Tibial nerve (tissue), 4 donors: ENCODE measurements around the gene TXNRD3. TPM values are rescaled to one million over a fixed set of nuclear protein-coding genes. Genes with fewer than 3 reads are reported as not detected.

ENCODE experiments used
- DNase-seq, 2 donors: peaks; one replicate each; pipeline ENCODE4 v3.0.0-alpha.2; 2019; ENCODE audit warnings: low spot score in 2 of 2
- H3K27ac ChIP-seq, 4 donors: fragments of 200-600 bp; sonication (generic) in 3 of 4; one replicate each; pipeline ENCODE4 v1.5.1; 2017 to 2019; ENCODE audit warnings: mild to moderate bottlenecking in 1 of 4
- H3K27me3 ChIP-seq, 2 donors: fragments of 200-600 bp; sonication (generic) in 1 of 2; one replicate each; pipeline versions ENCODE4 v1.5.1 to v1.6.0; 2017 to 2019
- H3K36me3 ChIP-seq, 3 donors: fragments of 200-600 bp; sonication (generic); one replicate each; pipeline ENCODE4 v1.5.1; 2018 to 2019
- H3K4me1 ChIP-seq, 4 donors: fragments of 200-600 bp; sonication (generic) in 3 of 4; one replicate each; pipeline ENCODE4 v1.5.1; 2017 to 2019
- H3K4me3 ChIP-seq, 4 donors: fragments of 200-600 bp; sonication (generic) in 3 of 4; one replicate each; pipeline ENCODE4 v1.5.1; 2017 to 2019; ENCODE audit warnings: mild to moderate bottlenecking in 1 of 4, moderate library complexity in 1 of 4
- H3K9me3 ChIP-seq, 4 donors: fragments of 200-600 bp; sonication (generic) in 3 of 4; one replicate each; pipeline ENCODE4 v1.5.1; 2017 to 2019
- EP300 ChIP-seq, 2 donors: sonication (generic); formaldehyde crosslinking; IDR thresholded peaks; one replicate each; pipeline ENCODE4 v1.6.1; 2017; ENCODE audit warnings: antibody characterized with exemption in 2 of 2, mild to moderate bottlenecking in 1 of 2
- POLR2A ChIP-seq, 2 donors: fragments of 450-650 bp; IDR thresholded peaks; one replicate each; pipeline ENCODE4 v1.6.1; 2017; ENCODE audit warnings: antibody characterized with exemption in 2 of 2, mild to moderate bottlenecking in 2 of 2, moderate library complexity in 2 of 2
- WGBS, 2 donors: methylation state at CpG; one replicate each; pipeline ENCODE4 v1.1.5; 2018; 5-methylcytosine and 5-hydroxymethylcytosine counted together
- total RNA-seq, 4 donors: library from RNA; depleted of rRNA; stranded (reverse); fragments of >200 nt; gene quantifications; one replicate each; pipeline ENCODE4 v1.1.0, GENCODE V29; 2016
- TF ChIP-seq, protein P1 (sequence below), 5 experiments: fragments of 200-600 bp in 3 of 5; fragments of 450-650 bp in 2 of 5; sonication (generic) in 3 of 5; IDR thresholded peaks; one replicate each; pipeline ENCODE4 v1.5.1; 2016 to 2019; ENCODE audit warnings: antibody characterized with exemption in 5 of 5, mild to moderate bottlenecking in 3 of 5, moderate library complexity in 2 of 5

The TXNRD3 gene
- total RNA-seq, 4 donors from 2014 or later, result 18.6 to 33.3 (median 23.3) TPM

DNA sequence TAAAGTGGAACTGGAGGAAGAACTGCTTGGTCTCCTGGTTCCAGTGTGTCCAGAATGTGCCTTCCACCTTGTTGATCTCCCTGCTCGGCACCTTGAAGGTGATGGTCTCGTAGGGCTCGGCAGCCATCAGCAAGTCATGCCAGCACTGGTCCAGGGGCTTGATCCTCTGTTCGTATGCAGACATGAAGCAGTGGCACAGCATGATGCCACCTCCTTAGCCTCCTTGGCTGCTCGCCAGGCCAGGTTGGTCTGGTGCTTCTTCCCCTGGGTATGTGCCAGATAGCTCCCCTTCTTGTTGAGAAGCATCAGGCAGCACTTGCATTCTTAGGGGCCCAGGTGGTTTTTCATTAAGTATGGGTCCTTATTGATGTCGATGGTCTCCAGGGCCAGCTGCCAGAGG, 17.8 kb upstream of the TXNRD3 start:
- Histone ChIP-seq H3K4me3 (no peak overlapping the region), H3K4me1 (no peaks in the 10 kb centered on the region), H3K27me3 (no peaks in the 10 kb centered on the region), H3K9me3 (peaks cover 0 to 15% (median 0%) of the 10 kb centered on the region in 4 donors), H3K36me3 (no peaks in the 10 kb centered on the region), H3K27ac (no peak overlapping the region)
- TF ChIP-seq EP300 (IDR thresholded peaks at IDR 0.05) (no peak), POLR2A (IDR thresholded peaks at IDR 0.05) (no peak)
- DNase-seq, result no peak
- 85 to 87% methylated on average over 5 to 6 of the region's 6 CpGs for WGBS, 2 donors

DNA sequence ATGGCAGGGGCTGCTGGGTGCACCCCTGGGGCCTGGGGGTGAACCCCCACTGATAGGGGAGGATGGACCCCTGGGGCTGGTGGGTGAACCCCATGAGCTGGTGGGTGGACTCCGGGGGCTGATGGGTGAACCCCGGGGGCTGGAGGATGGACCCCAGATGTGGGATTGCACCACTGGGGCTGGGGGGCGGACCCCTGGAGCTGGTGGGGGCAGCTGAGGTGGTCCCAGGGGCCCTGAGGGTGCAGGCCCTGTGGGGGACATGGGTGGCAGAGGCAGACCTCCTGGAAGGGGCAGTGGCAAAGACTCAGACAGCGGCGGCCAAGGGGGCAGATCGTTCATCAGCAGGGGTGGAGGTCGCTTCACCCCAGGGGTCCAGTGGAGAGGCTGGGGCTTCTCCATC, 17.4 kb upstream of the TXNRD3 start:
- Histone ChIP-seq H3K27me3 (no peaks in the 10 kb centered on the region), H3K9me3 (peaks cover 0 to 15% (median 0%) of the 10 kb centered on the region in 4 donors), H3K4me3 (no peak overlapping the region), H3K27ac (no peak overlapping the region), H3K4me1 (no peaks in the 10 kb centered on the region), H3K36me3 (no peaks in the 10 kb centered on the region)
- no peak for TF ChIP-seq POLR2A (IDR thresholded peaks at IDR 0.05)
- TF ChIP-seq EP300 (IDR thresholded peaks at IDR 0.05), result no peak
- TF ChIP-seq, protein P1, sequence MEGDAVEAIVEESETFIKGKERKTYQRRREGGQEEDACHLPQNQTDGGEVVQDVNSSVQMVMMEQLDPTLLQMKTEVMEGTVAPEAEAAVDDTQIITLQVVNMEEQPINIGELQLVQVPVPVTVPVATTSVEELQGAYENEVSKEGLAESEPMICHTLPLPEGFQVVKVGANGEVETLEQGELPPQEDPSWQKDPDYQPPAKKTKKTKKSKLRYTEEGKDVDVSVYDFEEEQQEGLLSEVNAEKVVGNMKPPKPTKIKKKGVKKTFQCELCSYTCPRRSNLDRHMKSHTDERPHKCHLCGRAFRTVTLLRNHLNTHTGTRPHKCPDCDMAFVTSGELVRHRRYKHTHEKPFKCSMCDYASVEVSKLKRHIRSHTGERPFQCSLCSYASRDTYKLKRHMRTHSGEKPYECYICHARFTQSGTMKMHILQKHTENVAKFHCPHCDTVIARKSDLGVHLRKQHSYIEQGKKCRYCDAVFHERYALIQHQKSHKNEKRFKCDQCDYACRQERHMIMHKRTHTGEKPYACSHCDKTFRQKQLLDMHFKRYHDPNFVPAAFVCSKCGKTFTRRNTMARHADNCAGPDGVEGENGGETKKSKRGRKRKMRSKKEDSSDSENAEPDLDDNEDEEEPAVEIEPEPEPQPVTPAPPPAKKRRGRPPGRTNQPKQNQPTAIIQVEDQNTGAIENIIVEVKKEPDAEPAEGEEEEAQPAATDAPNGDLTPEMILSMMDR (IDR thresholded peaks at IDR 0.05), result no peak
- WGBS, 2 donors, result 76 to 86% methylated on average over 6 to 7 of the region's 7 CpGs
- no peak for DNase-seq

DNA sequence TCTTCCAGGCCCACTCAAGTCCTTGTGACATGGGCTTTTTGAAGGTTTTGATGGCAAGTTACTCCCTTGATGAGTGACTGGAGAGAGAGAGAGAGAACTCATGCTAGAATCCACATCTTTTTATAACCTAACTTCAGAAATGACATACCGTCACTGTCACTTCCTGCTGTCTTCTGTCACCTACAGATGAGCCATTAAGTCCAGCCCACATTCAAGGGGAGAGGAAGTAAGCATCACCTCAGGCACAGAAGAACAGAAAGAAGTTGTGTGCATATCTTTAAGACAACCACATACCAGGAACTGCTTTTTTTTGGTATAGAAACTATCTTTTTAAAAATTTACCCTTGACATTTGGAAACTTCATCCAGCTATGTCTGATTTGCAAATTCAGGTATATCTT, 16.6 kb upstream of the TXNRD3 start:
- peaks cover 0 to 15% (median 0%) of the 10 kb centered on the region in 4 donors for H3K9me3 ChIP-seq
- no peaks in the 10 kb centered on the region for H3K4me1 ChIP-seq
- no peak for TF ChIP-seq EP300 (IDR thresholded peaks at IDR 0.05)
- no peak for TF ChIP-seq POLR2A (IDR thresholded peaks at IDR 0.05)
- TF ChIP-seq, protein P1 (IDR thresholded peaks at IDR 0.05), result no peak
- no peaks in the 10 kb centered on the region for H3K36me3 ChIP-seq
- H3K27ac ChIP-seq, result no peak overlapping the region
- 49 to 50% methylated on average over 1 of the region's 1 CpG for WGBS, 2 donors
- no peak for DNase-seq
- no peaks in the 10 kb centered on the region for H3K27me3 ChIP-seq
- no peak overlapping the region for H3K4me3 ChIP-seq

DNA sequence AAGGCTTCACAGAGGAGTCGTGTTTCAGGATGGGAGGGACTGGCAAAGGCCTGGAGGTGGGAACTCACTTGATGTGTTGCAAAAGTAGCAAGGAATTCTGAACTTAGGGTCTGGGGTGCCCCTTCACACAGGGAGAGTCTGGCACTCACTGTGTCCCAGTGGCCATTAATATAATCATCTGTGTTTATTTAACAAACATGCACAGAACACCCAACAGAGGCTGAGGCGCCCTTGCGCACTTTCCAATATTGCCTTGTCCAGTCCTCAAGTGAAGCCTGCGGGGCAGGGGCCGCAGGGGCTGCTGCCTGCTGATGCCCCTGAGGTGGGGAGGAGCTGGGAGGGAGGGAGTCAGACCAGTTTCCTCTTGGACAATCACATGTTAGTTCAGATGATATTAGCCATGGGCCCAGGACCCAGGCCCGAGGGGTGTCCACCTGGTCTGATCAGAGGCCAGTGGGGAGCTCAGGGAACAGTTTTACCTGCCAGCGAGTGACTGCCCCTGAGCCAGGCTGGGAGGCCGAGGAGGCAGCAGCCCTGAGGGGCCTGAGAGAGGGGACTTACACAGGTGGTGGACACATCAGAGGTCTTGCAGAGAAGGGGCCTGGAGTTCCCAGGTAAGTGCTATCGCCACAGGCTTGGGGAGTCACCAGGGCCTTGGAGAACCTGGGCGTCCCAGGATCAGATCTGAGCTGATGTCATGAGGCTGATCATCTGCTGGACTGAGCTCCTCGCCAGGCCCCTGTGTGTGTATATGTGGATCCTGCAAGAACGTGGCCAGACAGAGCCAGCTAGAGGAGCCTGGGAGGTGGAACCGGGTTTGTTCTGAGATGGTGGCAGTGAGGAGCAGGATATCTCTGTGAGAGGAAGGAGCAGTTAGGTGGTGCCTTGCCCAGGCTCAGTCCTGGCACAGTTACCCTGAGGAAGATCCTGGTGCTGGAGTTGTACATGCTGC, 13.8 kb upstream of the TXNRD3 start:
- no peak for DNase-seq
- TF ChIP-seq, protein P1 (IDR thresholded peaks at IDR 0.05), result no peak
- TF ChIP-seq POLR2A (IDR thresholded peaks at IDR 0.05) (no peak), EP300 (IDR thresholded peaks at IDR 0.05) (no peak)
- Histone ChIP-seq H3K4me3 (no peak overlapping the region), H3K4me1 (no peaks in the 10 kb centered on the region), H3K9me3 (peaks cover 0 to 5% (median 0%) of the 10 kb centered on the region in 4 donors), H3K36me3 (no peaks in the 10 kb centered on the region), H3K27ac (no peak overlapping the region), H3K27me3 (no peaks in the 10 kb centered on the region)
- 85 to 86% methylated on average over 11 to 13 of the region's 13 CpGs for WGBS, 2 donors

DNA sequence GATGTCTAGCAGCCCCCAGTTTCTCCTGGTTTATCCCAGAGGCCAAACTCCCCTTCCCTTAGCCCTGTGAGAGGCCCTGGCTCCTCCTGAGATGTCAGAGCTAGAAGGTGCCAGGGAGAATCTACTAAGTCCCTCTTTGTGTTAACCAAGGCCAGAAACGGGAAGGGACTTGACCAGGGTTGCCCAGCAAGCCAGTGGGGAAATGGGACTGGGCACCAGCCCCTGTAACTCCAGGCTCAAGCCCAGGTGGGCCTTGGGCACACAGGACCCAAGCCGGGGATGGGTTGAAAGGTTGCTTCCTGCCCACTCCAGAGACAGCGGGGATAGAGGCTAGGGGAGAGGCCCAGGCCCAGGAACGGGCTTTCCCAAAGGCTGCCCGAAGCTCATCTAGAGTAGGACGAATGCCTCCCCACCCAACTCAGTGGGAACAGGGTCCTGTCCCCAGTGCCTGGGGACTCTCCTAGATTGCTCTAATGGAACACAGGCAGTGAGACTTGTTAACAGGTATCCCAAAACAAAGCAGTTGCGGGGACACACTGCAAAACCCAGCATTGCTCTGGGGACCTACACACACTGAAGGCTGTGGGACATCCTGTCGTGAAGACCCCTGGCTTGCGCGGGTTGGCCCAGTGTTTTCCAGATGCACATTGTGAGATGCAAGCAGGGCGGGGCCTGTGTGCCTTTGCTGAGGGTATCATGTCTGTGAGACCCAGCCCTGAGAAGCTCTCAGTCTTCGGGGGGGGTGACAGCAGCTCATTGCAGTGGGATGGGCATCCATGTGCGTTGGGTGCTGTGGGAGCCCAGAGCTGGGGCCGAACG, 12.9 kb upstream of the TXNRD3 start:
- TF ChIP-seq, protein P1 (IDR thresholded peaks at IDR 0.05), result no peak
- TF ChIP-seq POLR2A (IDR thresholded peaks at IDR 0.05), result no peak
- TF ChIP-seq EP300 (IDR thresholded peaks at IDR 0.05), result no peak
- 85 to 92% methylated on average over 8 to 11 of the region's 15 CpGs for WGBS, 2 donors
- Histone ChIP-seq H3K4me1 (no peaks in the 10 kb centered on the region), H3K9me3 (no peaks in the 10 kb centered on the region), H3K4me3 (no peak overlapping the region), H3K27ac (no peak overlapping the region), H3K27me3 (no peaks in the 10 kb centered on the region), H3K36me3 (no peaks in the 10 kb centered on the region)
- no peak for DNase-seq
